ENCODE data around the gene B2M. TPM values are rescaled to one million over a fixed set of nuclear protein-coding genes. Genes with fewer than 3 reads are reported as not detected.
"Not testable (repeated sequence)": the region's sequence is repeated elsewhere in the genome, so short reads cannot be mapped to it uniquely, and the experiment has no call there.

Gene B2M
- total RNA-seq, 4 donors from 2014 or later = 2,538 to 3,855 (median 2,897) TPM

GRCh38 chr15:44673639-44674038, 37.7 kb upstream of the B2M start:
- H3K27ac ChIP-seq = no peak overlapping the region
- 91 to 97% methylated on average over 2 of the region's 2 CpGs for WGBS, 2 donors
- no peak overlapping the region for H3K4me3 ChIP-seq (replicated peaks in 1 of 3)
- no peaks in the 10 kb centered on the region for H3K27me3 ChIP-seq
- peaks cover 9 to 19% of the 10 kb centered on the region in 2 donors for H3K4me1 ChIP-seq
- H3K9me3 ChIP-seq = no peaks in the 10 kb centered on the region
- no peaks in the 10 kb centered on the region for H3K36me3 ChIP-seq
- DNase-seq = no peak
- TF ChIP-seq POLR2A (IDR thresholded peaks at IDR 0.05) = no peak
- intact Hi-C loops (cut with DNase I) = no loop called here

DNA sequence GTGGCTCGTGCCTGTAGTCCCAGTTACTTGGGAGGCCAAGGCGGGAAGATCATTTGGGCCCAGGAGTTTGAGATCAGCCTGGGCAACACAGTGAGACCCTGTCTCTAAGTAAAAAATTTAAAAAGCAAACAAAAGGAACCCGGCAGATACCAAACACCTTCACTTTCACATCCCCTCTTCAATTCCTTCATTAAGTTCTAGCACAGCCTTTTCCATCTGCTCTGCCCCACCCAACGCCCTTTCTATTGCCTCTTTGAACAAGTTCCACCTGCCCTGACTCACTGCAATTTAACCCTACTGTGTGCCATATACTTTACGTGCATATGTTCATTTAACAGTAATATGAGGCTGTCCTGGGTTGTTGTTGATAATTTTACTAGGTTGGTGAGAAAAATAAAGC, 35.4 kb upstream of the B2M start:
- Histone ChIP-seq H3K4me3 (replicated peaks in 1 of 3) (no peak overlapping the region), H3K9me3 (no peaks in the 10 kb centered on the region), H3K4me1 (peaks cover 1 to 8% of the 10 kb centered on the region in 2 donors), H3K27ac (no peak overlapping the region), H3K27me3 (no peaks in the 10 kb centered on the region), H3K36me3 (no peaks in the 10 kb centered on the region)
- no peak for DNase-seq
- WGBS, 2 donors = 89 to 93% methylated on average over 5 of the region's 5 CpGs
- intact Hi-C loops (cut with DNase I) = no loop called here
- TF ChIP-seq POLR2A (IDR thresholded peaks at IDR 0.05) (no peak), CTCF (IDR thresholded peaks at IDR 0.05) (no peak)

DNA sequence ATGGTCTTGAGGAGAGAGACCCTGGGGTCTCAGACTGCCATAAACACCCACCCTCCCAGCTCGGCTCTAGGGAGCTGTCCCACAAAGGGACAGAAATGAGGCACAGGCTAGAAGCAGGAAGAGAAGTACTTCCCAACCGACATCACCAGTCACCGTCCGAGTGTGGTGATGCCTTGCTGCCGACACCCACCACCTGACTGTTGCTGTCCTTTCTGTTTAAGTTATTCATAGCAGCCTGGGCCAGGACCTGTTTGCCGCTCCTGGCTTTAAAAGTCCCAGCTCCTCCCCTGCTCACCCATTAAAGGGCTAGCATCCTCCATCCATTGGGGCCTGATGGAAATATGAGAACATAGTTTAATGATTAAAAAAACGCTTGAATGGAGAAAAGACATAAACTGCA, 34.6 kb upstream of the B2M start:
- peaks cover 0 to 8% of the 10 kb centered on the region in 2 donors for H3K4me1 ChIP-seq
- TF ChIP-seq POLR2A (IDR thresholded peaks at IDR 0.05) (no peak), CTCF (IDR thresholded peaks at IDR 0.05) (no peak)
- H3K4me3 ChIP-seq (replicated peaks in 1 of 3) = no peak overlapping the region
- H3K27ac ChIP-seq = peak overlapping the region in 2 of 3 donors; percentile 14 to 33
- intact Hi-C loops (cut with DNase I) = no loop called here
- no peaks in the 10 kb centered on the region for H3K9me3 ChIP-seq
- WGBS, 2 donors = 68 to 81% methylated on average over 7 of the region's 7 CpGs
- no peaks in the 10 kb centered on the region for H3K36me3 ChIP-seq
- H3K27me3 ChIP-seq = no peaks in the 10 kb centered on the region
- DNase-seq = no peak

- H3K9me3 ChIP-seq = no peaks in the 10 kb centered on the region
- WGBS, 2 donors = 84 to 88% methylated on average over 2 of the region's 2 CpGs
- H3K4me3 ChIP-seq (replicated peaks in 1 of 3) = no peak overlapping the region
- no peak for TF ChIP-seq POLR2A (IDR thresholded peaks at IDR 0.05)
- no peak for TF ChIP-seq CTCF (IDR thresholded peaks at IDR 0.05)
- no peaks in the 10 kb centered on the region for H3K27me3 ChIP-seq
- DNase-seq = no peak
- H3K36me3 ChIP-seq = no peaks in the 10 kb centered on the region
- intact Hi-C loops (cut with DNase I) = no loop called here
- peaks cover 13 to 19% of the 10 kb centered on the region in 2 donors for H3K4me1 ChIP-seq
- peak overlapping the region in 2 of 3 donors; percentile 77 to 82 for H3K27ac ChIP-seq
Measured at GRCh38 chr15:44682211-44682610, 29.1 kb upstream of the B2M start.

GRCh38 chr15:44682809-44683682, 28.3 kb upstream of the B2M start:
- H3K4me3 ChIP-seq (replicated peaks in 1 of 3) = not testable (repeated sequence)
- H3K27ac ChIP-seq = peak overlapping the region; percentile 63 to 82 (median 77)

DNA sequence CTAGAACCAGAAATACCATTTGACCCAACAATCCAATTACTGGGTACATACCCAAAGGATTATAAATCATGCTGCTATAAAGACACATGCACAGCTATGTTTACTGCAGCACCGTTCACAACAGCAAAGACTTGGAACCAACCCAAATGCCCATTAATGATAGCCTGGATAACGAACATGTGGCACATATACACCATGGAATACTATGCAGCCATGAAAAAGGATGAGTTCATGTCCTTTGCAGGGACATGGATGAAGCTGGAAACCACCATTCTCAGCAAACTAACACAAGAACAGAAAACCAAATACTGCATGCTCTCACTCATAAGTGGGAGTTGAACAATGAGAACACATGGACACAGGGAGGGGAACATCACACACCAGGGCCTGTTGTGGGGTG, 22.0 kb upstream of the B2M start:
- H3K4me1 ChIP-seq; H3K27ac ChIP-seq; intact Hi-C loops (cut with DNase I); H3K4me3 ChIP-seq (replicated peaks in 1 of 3); H3K36me3 ChIP-seq; DNase-seq; H3K27me3 ChIP-seq; H3K9me3 ChIP-seq: not testable (repeated sequence)
- WGBS, 2 donors = 80 to 86% methylated on average over 2 of the region's 2 CpGs

More at GRCh38 chr15:44682809-44683682, 28.3 kb upstream of the B2M start:
- H3K27me3 ChIP-seq; H3K36me3 ChIP-seq; intact Hi-C loops (cut with DNase I); H3K9me3 ChIP-seq: not testable (repeated sequence)
- peak; percentile 95 to 97 for DNase-seq
- 17 to 30% methylated on average over 6 to 7 of the region's 8 CpGs for WGBS, 2 donors
- H3K4me1 ChIP-seq = peaks cover 13 to 17% of the 10 kb centered on the region in 2 donors
- peak in 1 of 2 donors; percentile 21 for TF ChIP-seq POLR2A (IDR thresholded peaks at IDR 0.05)

- WGBS, 2 donors = 61 to 72% methylated on average over 1 of the region's 1 CpG
- H3K4me3 ChIP-seq (replicated peaks in 1 of 3); H3K27me3 ChIP-seq; H3K27ac ChIP-seq; DNase-seq; H3K4me1 ChIP-seq; H3K9me3 ChIP-seq; intact Hi-C loops (cut with DNase I); H3K36me3 ChIP-seq: not testable (repeated sequence)
Measured at GRCh38 chr15:44690245-44690644, 21.1 kb upstream of the B2M start.

Data from thyroid gland (tissue), 4 donors.